Type B pancreatic cell (in vitro differentiated cells): ENCODE measurements around the gene CBFA2T3. TPM values are rescaled to one million over a fixed set of nuclear protein-coding genes. Genes with fewer than 3 reads are reported as not detected.

Experiments
- DNase-seq: peaks from one replicate; pipeline ENCODE4 v3.0.0; 2021; ENCODE audit warnings: mixed read lengths; ENCODE audit not compliant: unreplicated experiment; ENCODE audit errors: extremely low spot score
- H3K27ac Mint-ChIP-seq: 2 replicates; pipeline ENCODE4 v1.8.0; 2021; ENCODE audit warnings: mild to moderate bottlenecking, mixed read lengths
- H3K27me3 Mint-ChIP-seq: 2 replicates; pipeline ENCODE4 v1.8.0; 2021; ENCODE audit warnings: mixed read lengths
- H3K36me3 Mint-ChIP-seq: 2 replicates; pipeline ENCODE4 v1.8.0; 2021; ENCODE audit warnings: mixed read lengths
- H3K4me1 Mint-ChIP-seq: one replicate; pipeline ENCODE4 v1.8.0; 2021; ENCODE audit warnings: mixed read lengths; ENCODE audit not compliant: unreplicated experiment
- H3K4me3 Mint-ChIP-seq: 2 replicates; pipeline ENCODE4 v1.8.0; 2021; ENCODE audit warnings: mild to moderate bottlenecking, mixed read lengths
- H3K9me3 Mint-ChIP-seq: 2 replicates; pipeline ENCODE4 v1.8.0; 2021; ENCODE audit warnings: mixed read lengths
- CTCF ChIP-seq: fragments of 200-600 bp; sonication (generic); conservative IDR thresholded peaks from 2 replicates; pipeline ENCODE4 v1.5.0; 2021; ENCODE audit warnings: antibody characterized with exemption, mild to moderate bottlenecking
- total RNA-seq: library from RNA; stranded (reverse); gene quantifications from 2 replicates; pipeline ENCODE4 v1.2.1, GENCODE V29; 2021; ENCODE audit warnings: low replicate concordance

Gene CBFA2T3
- total RNA-seq, 1 donor from 2014 or later, result 8.9 TPM

DNA sequence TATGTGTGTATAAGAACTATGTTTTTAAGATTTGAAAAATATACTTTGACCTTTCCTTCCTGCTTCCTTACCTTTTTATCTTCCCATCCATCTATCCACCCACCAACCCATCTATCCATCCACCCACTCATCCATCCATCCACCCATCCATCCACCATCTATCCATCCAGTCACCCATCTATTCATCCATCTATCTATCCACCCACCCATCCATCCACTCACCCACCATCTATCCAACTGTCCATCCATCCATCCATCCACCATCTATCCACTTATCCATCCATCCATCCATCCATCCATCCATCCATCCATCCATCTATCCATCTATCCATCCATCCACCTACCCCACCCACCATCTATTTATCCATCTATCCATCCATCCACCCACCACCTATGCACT lies 12.4 kb downstream of the CBFA2T3 start:
- Mint-ChIP-seq H3K4me1 (no peaks in the 10 kb centered on the region), H3K4me3 (no peak overlapping the region), H3K27ac (no peak overlapping the region), H3K27me3 (peaks cover 11% of the 10 kb centered on the region), H3K9me3 (no peaks in the 10 kb centered on the region), H3K36me3 (no peaks in the 10 kb centered on the region)
- DNase-seq, result no peak
- TF ChIP-seq CTCF, result no peak

GRCh38 chr16:88963583-88963982 lies 13.4 kb downstream of the CBFA2T3 start:
- Mint-ChIP-seq H3K4me1 (no peaks in the 10 kb centered on the region), H3K4me3 (no peak overlapping the region), H3K9me3 (no peaks in the 10 kb centered on the region), H3K27me3 (peaks cover 11% of the 10 kb centered on the region), H3K36me3 (no peaks in the 10 kb centered on the region), H3K27ac (no peak overlapping the region)
- no peak for DNase-seq
- TF ChIP-seq CTCF, result no peak

DNA sequence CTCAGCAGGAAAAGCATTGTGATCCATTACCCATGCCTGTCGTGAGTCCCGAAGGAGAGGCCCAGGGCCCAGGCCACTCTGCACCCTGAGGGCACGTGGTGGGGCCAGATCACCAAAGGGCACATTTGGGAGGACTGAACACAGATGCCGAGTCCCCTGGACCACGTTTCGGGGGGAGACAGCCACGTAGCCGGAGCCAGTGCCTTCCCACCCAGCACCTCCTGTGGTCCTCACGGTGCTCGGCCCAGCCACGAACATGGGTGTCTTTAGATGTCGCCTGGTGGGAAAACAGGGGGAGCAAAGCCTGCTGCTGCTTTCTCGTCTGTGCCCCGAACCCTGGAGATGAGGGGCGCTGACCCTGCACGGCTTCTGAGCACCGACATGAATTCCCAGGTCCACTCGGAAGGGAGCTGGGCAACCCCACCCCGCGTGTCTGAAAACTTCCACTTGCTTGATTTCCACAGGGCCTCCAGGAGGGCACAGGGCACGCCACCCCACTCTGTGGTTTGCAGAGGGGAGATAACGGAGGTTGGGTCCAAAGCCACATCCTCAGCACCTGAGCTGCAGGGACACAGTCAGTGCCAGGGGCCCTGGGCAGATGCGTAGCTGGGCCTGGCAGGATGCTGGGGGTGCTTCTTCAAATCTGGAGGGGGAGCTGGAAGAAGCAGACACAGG lies 14.4 kb downstream of the CBFA2T3 start:
- Mint-ChIP-seq H3K27ac (no peak overlapping the region), H3K27me3 (peaks cover 17% of the 10 kb centered on the region), H3K36me3 (no peaks in the 10 kb centered on the region), H3K4me1 (no peaks in the 10 kb centered on the region), H3K9me3 (no peaks in the 10 kb centered on the region), H3K4me3 (no peak overlapping the region)
- TF ChIP-seq CTCF, result no peak
- no peak for DNase-seq

- H3K27me3 Mint-ChIP-seq, result peaks cover 20% of the 10 kb centered on the region
- no peak overlapping the region for H3K4me3 Mint-ChIP-seq
Measured at GRCh38 chr16:88961011-88961410, 16.0 kb downstream of the CBFA2T3 start.

GRCh38 chr16:88960516-88960915 lies 16.5 kb downstream of the CBFA2T3 start:
- H3K27ac Mint-ChIP-seq, result no peak overlapping the region
- no peaks in the 10 kb centered on the region for H3K4me1 Mint-ChIP-seq
- H3K9me3 Mint-ChIP-seq, result no peaks in the 10 kb centered on the region
- no peak overlapping the region for H3K4me3 Mint-ChIP-seq
- TF ChIP-seq CTCF, result no peak
- peaks cover 20% of the 10 kb centered on the region for H3K27me3 Mint-ChIP-seq
- no peak for DNase-seq
- H3K36me3 Mint-ChIP-seq, result no peaks in the 10 kb centered on the region

More at GRCh38 chr16:88961011-88961410, 16.0 kb downstream of the CBFA2T3 start:
- TF ChIP-seq CTCF, result no peak
- no peak for DNase-seq
- Mint-ChIP-seq H3K4me1 (no peaks in the 10 kb centered on the region), H3K27ac (no peak overlapping the region), H3K9me3 (no peaks in the 10 kb centered on the region), H3K36me3 (no peaks in the 10 kb centered on the region)

DNA sequence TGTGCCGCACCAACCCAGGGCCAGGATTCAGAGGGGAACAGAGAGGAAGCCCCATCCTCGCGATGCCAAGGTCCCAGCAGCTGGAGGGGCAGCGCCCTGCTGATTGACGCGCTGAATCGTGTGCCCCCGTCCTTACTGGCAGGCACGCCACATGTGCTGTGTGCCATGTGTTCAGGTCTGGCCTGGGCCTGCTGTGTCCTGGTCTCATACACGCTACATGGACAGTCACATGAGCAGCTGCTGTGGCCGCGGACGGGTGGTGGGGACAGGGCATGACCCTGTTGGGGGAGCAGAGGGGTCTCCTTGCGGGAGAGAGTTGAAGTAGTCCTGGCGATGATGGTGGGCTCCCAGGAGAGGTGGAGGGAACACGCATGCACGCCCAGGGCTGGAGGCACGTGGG lies 18.0 kb downstream of the CBFA2T3 start:
- Mint-ChIP-seq H3K27ac (no peak overlapping the region), H3K9me3 (no peaks in the 10 kb centered on the region), H3K27me3 (peaks cover 16% of the 10 kb centered on the region), H3K4me1 (no peaks in the 10 kb centered on the region), H3K4me3 (no peak overlapping the region), H3K36me3 (no peaks in the 10 kb centered on the region)
- DNase-seq, result no peak
- no peak for TF ChIP-seq CTCF
